H1 (cell line): ENCODE measurements around the gene TMEM203. TPM values are rescaled to one million over a fixed set of nuclear protein-coding genes. Genes with fewer than 3 reads are reported as not detected.

Experiments
- EGR1 ChIP-seq: IDR thresholded peaks from 2 replicates; pipeline ENCODE4 v1.6.1; 2011; ENCODE audit warnings: low read depth, low read length, borderline replicate concordance
- RAD21 ChIP-seq, 2 experiments: IDR thresholded peaks in 1 of 2; conservative IDR thresholded peaks in 1 of 2; 2 replicates each; pipeline ENCODE4 v1.6.1; 2011; ENCODE audit warnings: low read depth in 2 of 2, low read length in 2 of 2, improper control_type of control experiment in 1 of 2, inconsistent platforms in 1 of 2, mild to moderate bottlenecking in 1 of 2, moderate library complexity in 1 of 2
- polyA plus RNA-seq, 7 experiments: library from polyadenylated mRNA; depleted of rRNA in 3 of 7; stranded (reverse) in 5 of 7; unstranded in 2 of 7; fragments of >200 nt in 5 of 7; fragments of 200-250 nt in 2 of 7; gene quantifications; 1 replicate in 5 of 7; 2 replicates in 1 of 7; 4 replicates in 1 of 7; pipeline versions ENCODE4 v1.2.1 to v1.2.3, GENCODE V29; 2011 to 2013; ENCODE audit warnings: missing spikeins in 2 of 7, mixed read lengths in 2 of 7
- total RNA-seq: library from RNA; stranded (reverse); fragmentation: NEBNext Ultra II Directional; extraction: Animal tissue kit (Norgen Biotek cat#: 25700); gene quantifications from 2 replicates; pipeline ENCODE4 v1.2.1, GENCODE V29; 2021

TMEM203 gene
- total and polyA plus RNA-seq, 2 of the 8 experiments (the other 6 are each of a cell fraction or from before 2014, with no cell fraction given): 44.1 to 57.1 TPM

DNA sequence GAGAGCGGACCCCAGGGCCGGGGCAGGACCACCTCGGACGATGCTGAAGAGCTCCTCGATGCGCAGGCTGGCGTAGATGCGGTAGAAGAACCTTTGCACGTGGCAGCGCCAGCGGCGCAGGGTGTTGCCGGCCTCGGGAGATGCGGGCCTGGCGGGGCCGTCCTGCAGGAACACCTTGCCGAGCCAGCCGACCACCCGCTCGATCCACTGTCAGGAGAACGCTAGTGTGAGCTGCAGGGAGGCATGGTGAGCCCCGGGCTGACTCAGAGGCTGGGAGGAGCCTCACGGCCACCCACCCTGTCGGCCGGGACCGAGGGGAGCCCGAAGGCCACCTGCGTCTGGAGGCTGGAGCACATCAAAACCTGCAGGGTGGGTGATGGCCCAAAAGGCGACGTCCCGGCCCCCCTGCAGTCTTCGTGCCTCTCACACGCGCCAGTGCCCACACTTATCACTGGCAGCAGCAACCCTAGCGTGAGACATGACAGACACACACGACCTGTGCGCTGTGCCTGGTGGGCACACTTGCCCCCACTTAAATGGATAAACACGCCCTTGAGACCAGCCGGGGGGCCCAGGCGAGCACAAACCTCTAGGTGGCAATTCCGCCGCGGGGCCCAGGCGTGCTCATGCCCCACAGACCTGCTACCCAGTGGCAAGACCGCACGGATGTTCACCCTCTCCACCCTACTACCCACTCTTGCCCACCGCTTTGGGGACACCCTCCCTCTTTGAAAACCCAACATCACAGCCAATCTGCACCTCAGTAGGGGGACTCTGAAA is 20.4 kb downstream of the TMEM203 start (continued):
- TF ChIP-seq EGR1 (no peak), RAD21 (IDR thresholded peaks at IDR 0.05 in 1 of 2, conservative IDR thresholded peaks at IDR 0.05 in 1 of 2; ENCODE audit: low read depth in 2 of 2, low read length in 2 of 2) (no peak)
